ENCODE measurements around the gene TCF7L1. TPM values are rescaled to one million over a fixed set of nuclear protein-coding genes. Genes with fewer than 3 reads are reported as not detected.

TCF7L1 gene
- polyA plus RNA-seq, 1 of the 3 experiments (the other 2 are of a cell fraction) = 3.7 TPM

DNA sequence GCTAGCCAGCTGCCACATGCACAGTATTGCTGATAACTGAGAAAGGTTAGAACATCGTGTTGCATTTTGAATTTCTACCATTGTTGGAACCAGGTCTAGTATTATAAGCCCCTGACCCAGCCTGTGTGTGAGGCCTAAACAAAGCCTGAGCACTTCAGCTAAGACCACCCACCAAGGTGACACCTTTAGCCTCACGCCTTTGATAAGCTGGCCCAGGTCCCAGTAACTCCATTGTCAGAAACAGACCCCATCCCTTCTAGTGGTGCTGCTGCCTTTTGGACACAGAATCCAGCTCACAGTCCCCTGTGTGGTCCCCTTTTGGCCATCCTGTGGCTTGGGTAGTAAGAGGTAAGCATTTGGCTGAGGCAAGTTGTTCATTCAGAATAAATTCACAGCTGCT, 223.0 kb downstream of the TCF7L1 start:
- Histone ChIP-seq H3K4me2 (no peak overlapping the region), H2AFZ (ENCODE audit: low read depth) (no peak overlapping the region), H3K36me3 (replicated peaks in 1 of 2; ENCODE audit: control insufficient read depth in 1 of 2, insufficient read depth in 2 of 2, low read length in 1 of 2) (peaks cover 13 to 22% of the 10 kb centered on the region in 2 experiments), H3K27me3 (ENCODE audit: insufficient read depth) (no peaks in the 10 kb centered on the region), H3K79me2 (ENCODE audit: insufficient read depth) (peaks cover 63% of the 10 kb centered on the region), H3K4me3 (ENCODE audit: low read depth in 2 of 2, low read length in 1 of 2) (no peak overlapping the region), H3K9me2 (no peaks in the 10 kb centered on the region), H3K4me1 (ENCODE audit: control insufficient read depth in 1 of 2, insufficient read depth in 2 of 2, low read depth in 1 of 2, low read length in 1 of 2) (peaks cover 5 to 10% of the 10 kb centered on the region in 2 experiments; a peak in 2 of 4 replicates), H3F3A (replicated peaks; ENCODE audit: insufficient read depth) (no peaks in the 10 kb centered on the region), H3K9ac (no peak overlapping the region), H4K20me1 (ENCODE audit: insufficient read depth) (no peaks in the 10 kb centered on the region), H3K27ac (ENCODE audit: low read depth in 2 of 2, low read length in 1 of 2) (no peak overlapping the region), H3K9me3 (no peaks in the 10 kb centered on the region)
- ChIA-PET POLR2A (no interaction called here), CTCF (interaction anchor here (1.4 kb wide), 1 partner anchor 14 kb away, joined by 4 read pairs; no protein-coding TSS in a partner anchor)
- TF ChIP-seq ELF1 (IDR thresholded peaks at IDR 0.05) (no peak), CTCF (IDR thresholded peaks at IDR 0.05) (no peak), EP300 (IDR thresholded peaks at IDR 0.05; ENCODE audit: borderline replicate concordance in 1 of 2, low read depth in 1 of 2, low read length in 1 of 2) (no peak), USF1 (IDR thresholded peaks at IDR 0.05; ENCODE audit: borderline replicate concordance, low read depth) (no peak), TCF12 (IDR thresholded peaks at IDR 0.05) (no peak), FOXM1 (IDR thresholded peaks at IDR 0.05; ENCODE audit: low read depth) (no peak), GABPA (IDR thresholded peaks at IDR 0.05; ENCODE audit: low read depth) (no peak), RAD21 (IDR thresholded peaks at IDR 0.05; ENCODE audit: low read length) (no peak)
- TF ChIP-seq, protein P1, sequence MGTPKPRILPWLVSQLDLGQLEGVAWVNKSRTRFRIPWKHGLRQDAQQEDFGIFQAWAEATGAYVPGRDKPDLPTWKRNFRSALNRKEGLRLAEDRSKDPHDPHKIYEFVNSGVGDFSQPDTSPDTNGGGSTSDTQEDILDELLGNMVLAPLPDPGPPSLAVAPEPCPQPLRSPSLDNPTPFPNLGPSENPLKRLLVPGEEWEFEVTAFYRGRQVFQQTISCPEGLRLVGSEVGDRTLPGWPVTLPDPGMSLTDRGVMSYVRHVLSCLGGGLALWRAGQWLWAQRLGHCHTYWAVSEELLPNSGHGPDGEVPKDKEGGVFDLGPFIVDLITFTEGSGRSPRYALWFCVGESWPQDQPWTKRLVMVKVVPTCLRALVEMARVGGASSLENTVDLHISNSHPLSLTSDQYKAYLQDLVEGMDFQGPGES (IDR thresholded peaks at IDR 0.05; ENCODE audit: low read depth, low read length) = no peak
- no peak for DNase-seq
- 96% methylated on average over 2 of the region's 2 CpGs for WGBS (ENCODE audit: low lambda C conversion rate)

- H3K27me3 ChIP-seq (ENCODE audit: insufficient read depth) = no peaks in the 10 kb centered on the region
- WGBS (ENCODE audit: low lambda C conversion rate) = 83% methylated on average over 3 of the region's 3 CpGs
- no peaks in the 10 kb centered on the region for H3K9me2 ChIP-seq
- DNase-seq = no peak
- ChIA-PET POLR2A (no interaction called here), CTCF (interaction anchor here (1.2 to 1.4 kb wide), 2 partner anchors 16 to 194 kb away, joined by 4 read pairs; no protein-coding TSS in a partner anchor)
- H3K4me3 ChIP-seq (ENCODE audit: low read depth in 2 of 2, low read length in 1 of 2) = no peak overlapping the region
- peaks cover 53% of the 10 kb centered on the region for H3K79me2 ChIP-seq (ENCODE audit: insufficient read depth)
- no peaks in the 10 kb centered on the region for H4K20me1 ChIP-seq (ENCODE audit: insufficient read depth)
- no peak overlapping the region for H3K27ac ChIP-seq (ENCODE audit: low read depth in 2 of 2, low read length in 1 of 2)
- H2AFZ ChIP-seq (ENCODE audit: low read depth) = no peak overlapping the region
- no peaks in the 10 kb centered on the region for H3F3A ChIP-seq (replicated peaks; ENCODE audit: insufficient read depth)
- H3K4me1 ChIP-seq (ENCODE audit: control insufficient read depth in 1 of 2, insufficient read depth in 2 of 2, low read depth in 1 of 2, low read length in 1 of 2) = peaks cover 5 to 10% of the 10 kb centered on the region in 2 experiments; a peak in 2 of 4 replicates
- peaks cover 18 to 24% of the 10 kb centered on the region in 2 experiments for H3K36me3 ChIP-seq (replicated peaks in 1 of 2; ENCODE audit: control insufficient read depth in 1 of 2, insufficient read depth in 2 of 2, low read length in 1 of 2)
- no peak overlapping the region for H3K9ac ChIP-seq
- no peak overlapping the region for H3K4me2 ChIP-seq
- no peaks in the 10 kb centered on the region for H3K9me3 ChIP-seq
- TF ChIP-seq PBX3 (IDR thresholded peaks at IDR 0.05) = no peak
- TF ChIP-seq SMC3 (IDR thresholded peaks at IDR 0.05; ENCODE audit: low read depth, low read length) = no peak
- TF ChIP-seq JUND (IDR thresholded peaks at IDR 0.05) = no peak
- no peak for TF ChIP-seq FOXM1 (IDR thresholded peaks at IDR 0.05; ENCODE audit: low read depth)
- TF ChIP-seq USF2 (IDR thresholded peaks at IDR 0.05; ENCODE audit: borderline replicate concordance, low read depth, low read length) = no peak
- no peak for TF ChIP-seq MEF2A (IDR thresholded peaks at IDR 0.05; ENCODE audit: borderline replicate concordance, low read depth)
- no peak for TF ChIP-seq POLR2AphosphoS5 (IDR thresholded peaks at IDR 0.05; ENCODE audit: low read depth, low read length)
- no peak for TF ChIP-seq TAF1 (IDR thresholded peaks at IDR 0.05; ENCODE audit: borderline replicate concordance, low read depth, low read length)
- TF ChIP-seq REST (IDR thresholded peaks at IDR 0.05; ENCODE audit: low read depth, low read length) = no peak
- no peak for TF ChIP-seq MAX (IDR thresholded peaks at IDR 0.05; ENCODE audit: low read depth)
- TF ChIP-seq SIN3A (IDR thresholded peaks at IDR 0.05; ENCODE audit: borderline replicate concordance, low read depth, low read length) = no peak
Observed at GRCh38 chr2:85357736-85358135, 224.5 kb downstream of the TCF7L1 start.

Data from SK-N-SH (cell line).